OCI-LY7 (cell line): ENCODE results near the gene RAMAC. TPM values are rescaled to one million over a fixed set of nuclear protein-coding genes. Genes with fewer than 3 reads are reported as not detected.

Experiments
- BruUV-seq: library from RNA; stranded (reverse); fragments of 400-500 nt; replicated peaks from 2 replicates; lab custom pipeline; 2021; lab: Mats Ljungman, UMichigan
- CTCF ChIA-PET: fragments of 300-600 bp; sonication (Branson Sonifier 250); formaldehyde crosslinking; loops from one replicate; lab custom pipeline; 2022; ENCODE audit warnings: antibody characterized with exemption; ENCODE audit not compliant: unreplicated experiment; lab: Charles Lee
- POLR2A ChIA-PET: fragments of 300-600 bp; sonication (Branson Sonifier 250); formaldehyde crosslinking; loops from one replicate; lab custom pipeline; 2022; ENCODE audit warnings: antibody characterized with exemption; lab: Charles Lee
- DNase-seq: peaks from one replicate; pipeline ENCODE4 v3.0.0-alpha.2; 2015; ENCODE audit warnings: low spot score
- H2AFZ ChIP-seq: fragments of 200-600 bp; sonication (generic), shearing (Covaris generic); 2 replicates; pipeline ENCODE4 v1.6.1; 2014; ENCODE audit warnings: mild to moderate bottlenecking, antibody characterized with exemption, low read length, moderate library complexity
- H3K27ac ChIP-seq: fragments of 200-600 bp; sonication (generic); 2 replicates; pipeline ENCODE4 v1.5.1; 2014; ENCODE audit warnings: mixed run types, low read depth, mild to moderate bottlenecking, moderate library complexity, low read length, inconsistent platforms; ENCODE audit not compliant: poor library complexity, severe bottlenecking
- H3K36me3 ChIP-seq: fragments of 200-600 bp; sonication (generic); 2 replicates; pipeline ENCODE4 v1.6.1; 2014; ENCODE audit warnings: mild to moderate bottlenecking, antibody characterized with exemption, low read length, moderate library complexity, mixed read lengths; ENCODE audit not compliant: insufficient read depth
- H3K4me1 ChIP-seq: fragments of 200-600 bp; sonication (generic); 2 replicates; pipeline ENCODE4 v1.5.1; 2014; ENCODE audit warnings: mild to moderate bottlenecking, low read length; ENCODE audit not compliant: insufficient read depth, poor library complexity, severe bottlenecking
- H3K4me2 ChIP-seq: fragments of 200-600 bp; sonication (generic); 2 replicates; pipeline ENCODE4 v1.6.1; 2014; ENCODE audit warnings: mild to moderate bottlenecking, low read length
- H3K4me3 ChIP-seq: fragments of 200-600 bp; sonication (generic); 2 replicates; pipeline ENCODE4 v1.5.1; 2014; ENCODE audit warnings: mild to moderate bottlenecking, low read depth, low read length; ENCODE audit not compliant: poor library complexity, severe bottlenecking
- H3K79me2 ChIP-seq: fragments of 200-600 bp; sonication (generic); 2 replicates; pipeline ENCODE4 v1.6.1; 2016; ENCODE audit warnings: low read depth, mild to moderate bottlenecking, low read length, moderate library complexity, mixed read lengths; ENCODE audit not compliant: insufficient read depth
- H3K9me2 ChIP-seq: fragments of 200-600 bp; sonication (generic); 2 replicates; pipeline ENCODE4 v1.6.1; 2016; ENCODE audit warnings: mild to moderate bottlenecking, low read length, mixed read lengths; ENCODE audit not compliant: insufficient read depth
- H3K9me3 ChIP-seq: fragments of 200-600 bp; sonication (generic); 2 replicates; pipeline ENCODE4 v1.6.1; 2014; ENCODE audit warnings: mild to moderate bottlenecking, mixed run types, low read length, mixed read lengths
- H4K20me1 ChIP-seq: fragments of 200-600 bp; sonication (generic); 2 replicates; pipeline ENCODE4 v1.6.1; 2014; ENCODE audit warnings: mild to moderate bottlenecking, antibody characterized with exemption, low read length, moderate library complexity, mixed read lengths; ENCODE audit not compliant: insufficient read depth
- CTCF ChIP-seq: fragments of 200-600 bp; sonication (generic); conservative IDR thresholded peaks from 2 replicates; pipeline ENCODE4 v1.5.1; 2014; ENCODE audit warnings: mild to moderate bottlenecking, antibody characterized with exemption, low read length, moderate library complexity, mixed read lengths
- EZH2phosphoT487 ChIP-seq: fragments of 200-600 bp; sonication (generic); IDR thresholded peaks from 2 replicates; pipeline ENCODE4 v1.6.1; 2018; ENCODE audit warnings: low read depth, borderline replicate concordance, mild to moderate bottlenecking, mixed run types, antibody characterized with exemption, low read length, moderate library complexity, mixed read lengths
- intact Hi-C: fragments of 100-400 bp; cut with micrococcal nuclease; formaldehyde crosslinking; loops from one replicate; pipeline ENCODE4 v1.10.0; 2022; ENCODE audit not compliant: unreplicated experiment
- total RNA-seq, 2 experiments: library from RNA; depleted of rRNA in 1 of 2; stranded (reverse); fragments of >200 nt in 1 of 2; shearing (Covaris generic) in 1 of 2; gene quantifications; 2 replicates each; pipeline ENCODE4 v1.2.3, GENCODE V29; 2014 to 2022

RAMAC gene
- total RNA-seq, 2 experiments from 2014 or later, result 24.0 to 28.1 TPM

GRCh38 chr15:82978438-82978837 is 7.6 kb upstream of the RAMAC start:
- Histone ChIP-seq H3K4me2 (no peak overlapping the region), H3K4me3 (no peak overlapping the region), H2AFZ (no peak overlapping the region), H3K27ac (no peak overlapping the region), H4K20me1 (no peaks in the 10 kb centered on the region), H3K4me1 (no peaks in the 10 kb centered on the region), H3K79me2 (no peaks in the 10 kb centered on the region), H3K9me3 (no peaks in the 10 kb centered on the region), H3K36me3 (no peaks in the 10 kb centered on the region), H3K9me2 (no peaks in the 10 kb centered on the region)
- no TSS peak for BruUV-seq
- TF ChIP-seq CTCF (no peak), EZH2phosphoT487 (no peak)
- intact Hi-C loops, result no loop called here
- DNase-seq, result no peak
- ChIA-PET POLR2A (no interaction called here), CTCF (no interaction called here)

GRCh38 chr15:82979726-82980125 is 6.3 kb upstream of the RAMAC start:
- H3K4me1 ChIP-seq, result no peaks in the 10 kb centered on the region
- no peaks in the 10 kb centered on the region for H3K9me2 ChIP-seq
- CTCF ChIA-PET, result no interaction called here
- BruUV-seq, result no TSS peak
- no peak for DNase-seq
- no peaks in the 10 kb centered on the region for H3K36me3 ChIP-seq
- POLR2A ChIA-PET, result no interaction called here
- no peaks in the 10 kb centered on the region for H4K20me1 ChIP-seq
- no peak overlapping the region for H3K4me3 ChIP-seq
- intact Hi-C loops, result no loop called here
- H3K27ac ChIP-seq, result no peak overlapping the region
- no peaks in the 10 kb centered on the region for H3K9me3 ChIP-seq
- no peak overlapping the region for H2AFZ ChIP-seq
- H3K79me2 ChIP-seq, result no peaks in the 10 kb centered on the region
- no peak overlapping the region for H3K4me2 ChIP-seq
- TF ChIP-seq EZH2phosphoT487, result no peak
- no peak for TF ChIP-seq CTCF

GRCh38 chr15:82980981-82981380 is 5.0 kb upstream of the RAMAC start:
- no peak for DNase-seq
- Histone ChIP-seq H3K79me2 (peaks cover 6% of the 10 kb centered on the region; the same call in 1 of the 2 replicates), H2AFZ (no peak overlapping the region), H3K27ac (no peak overlapping the region), H3K4me2 (no peak overlapping the region), H3K9me2 (no peaks in the 10 kb centered on the region), H4K20me1 (no peaks in the 10 kb centered on the region), H3K9me3 (no peaks in the 10 kb centered on the region), H3K4me1 (peaks cover 7% of the 10 kb centered on the region), H3K36me3 (no peaks in the 10 kb centered on the region), H3K4me3 (no peak overlapping the region)
- ChIA-PET CTCF (no interaction called here), POLR2A (no interaction called here)
- no peak for TF ChIP-seq EZH2phosphoT487
- BruUV-seq, result no TSS peak
- intact Hi-C loops, result no loop called here
